ENCODE measurements around the gene MRPS26.
A peak's percentile ranks its signal among the peaks of the same experiment; 100 is the strongest.
"Not testable (repeated sequence)": the region's sequence is repeated elsewhere in the genome, so short reads cannot be mapped to it uniquely, and the experiment has no call there.

Gene MRPS26

GRCh38 chr20:3045816-3046676 is at the start of gene MRPS26:
TSS of gene MRPS26 (plus strand) at chr20:3046052. CDS start at chr20:3046069, 17 bp downstream.
- DNase-seq (ENCODE audit: extremely low read depth in 1 of 2, low read depth in 1 of 2): peak; percentile 68 to 74

GRCh38 chr20:2998728-2999127 is 47.1 kb upstream of the MRPS26 start:
- DNase-seq (ENCODE audit: extremely low read depth in 1 of 2, low read depth in 1 of 2): no peak

- DNase-seq (ENCODE audit: extremely low read depth in 1 of 2, low read depth in 1 of 2): no peak
Observed at GRCh38 chr20:3000852-3001523, 44.9 kb upstream of the MRPS26 start.

- no peak for DNase-seq (ENCODE audit: extremely low read depth in 1 of 2, low read depth in 1 of 2)
Observed at GRCh38 chr20:3003416-3003815, 42.4 kb upstream of the MRPS26 start.

- DNase-seq (ENCODE audit: extremely low read depth in 1 of 2, low read depth in 1 of 2): no peak
Observed at GRCh38 chr20:3010985-3011723, 34.7 kb upstream of the MRPS26 start.

GRCh38 chr20:3011752-3012151 is 34.1 kb upstream of the MRPS26 start:
- peak in 1 of 2 donors; percentile 42 for DNase-seq (ENCODE audit: extremely low read depth in 1 of 2, low read depth in 1 of 2)

GRCh38 chr20:3013771-3014170 is 32.1 kb upstream of the MRPS26 start:
- DNase-seq (ENCODE audit: extremely low read depth in 1 of 2, low read depth in 1 of 2): no peak

GRCh38 chr20:3014179-3014578 is 31.7 kb upstream of the MRPS26 start:
- DNase-seq (ENCODE audit: extremely low read depth in 1 of 2, low read depth in 1 of 2): peak in 1 of 2 donors; percentile 51

- peak in 1 of 2 donors; percentile 67 for DNase-seq (ENCODE audit: extremely low read depth in 1 of 2, low read depth in 1 of 2)
Observed at GRCh38 chr20:3014662-3015061, 31.2 kb upstream of the MRPS26 start.

GRCh38 chr20:3015302-3015701 is 30.6 kb upstream of the MRPS26 start:
- DNase-seq (ENCODE audit: extremely low read depth in 1 of 2, low read depth in 1 of 2): not testable (repeated sequence)

GRCh38 chr20:3021327-3021726 is 24.5 kb upstream of the MRPS26 start:
- no peak for DNase-seq (ENCODE audit: extremely low read depth in 1 of 2, low read depth in 1 of 2)

GRCh38 chr20:3021777-3022176 is 24.1 kb upstream of the MRPS26 start:
- DNase-seq (ENCODE audit: extremely low read depth in 1 of 2, low read depth in 1 of 2): peak in 1 of 2 donors; percentile 34

GRCh38 chr20:3022559-3023490 is 23.0 kb upstream of the MRPS26 start:
- not testable (repeated sequence) for DNase-seq (ENCODE audit: extremely low read depth in 1 of 2, low read depth in 1 of 2)

- DNase-seq (ENCODE audit: extremely low read depth in 1 of 2, low read depth in 1 of 2): no peak
Observed at GRCh38 chr20:3027987-3028386, 17.9 kb upstream of the MRPS26 start.

- no peak for DNase-seq (ENCODE audit: extremely low read depth in 1 of 2, low read depth in 1 of 2)
Observed at GRCh38 chr20:3031524-3032147, 14.2 kb upstream of the MRPS26 start.

- DNase-seq (ENCODE audit: extremely low read depth in 1 of 2, low read depth in 1 of 2): no peak
Observed at GRCh38 chr20:3032624-3033023, 13.2 kb upstream of the MRPS26 start.

- no peak for DNase-seq (ENCODE audit: extremely low read depth in 1 of 2, low read depth in 1 of 2)
Observed at GRCh38 chr20:3037654-3038053, 8.2 kb upstream of the MRPS26 start.

- DNase-seq (ENCODE audit: extremely low read depth in 1 of 2, low read depth in 1 of 2): no peak
Observed at GRCh38 chr20:3038454-3038853, 7.4 kb upstream of the MRPS26 start.

GRCh38 chr20:3039426-3039825 is 6.4 kb upstream of the MRPS26 start:
- DNase-seq (ENCODE audit: extremely low read depth in 1 of 2, low read depth in 1 of 2): no peak

GRCh38 chr20:3040086-3040485 is 5.8 kb upstream of the MRPS26 start:
- no peak for DNase-seq (ENCODE audit: extremely low read depth in 1 of 2, low read depth in 1 of 2)

Measured in stimulated activated CD8-positive, alpha-beta memory T cell treated with anti-CD3 and anti-CD28 coated beads, Interleukin-7, amount 100 ng/mL, for 48 hours (primary cell).